ENCODE measurements around the gene ATXN7L3. TPM values are rescaled to one million over a fixed set of nuclear protein-coding genes. Genes with fewer than 3 reads are reported as not detected.

Gene ATXN7L3, protein sequence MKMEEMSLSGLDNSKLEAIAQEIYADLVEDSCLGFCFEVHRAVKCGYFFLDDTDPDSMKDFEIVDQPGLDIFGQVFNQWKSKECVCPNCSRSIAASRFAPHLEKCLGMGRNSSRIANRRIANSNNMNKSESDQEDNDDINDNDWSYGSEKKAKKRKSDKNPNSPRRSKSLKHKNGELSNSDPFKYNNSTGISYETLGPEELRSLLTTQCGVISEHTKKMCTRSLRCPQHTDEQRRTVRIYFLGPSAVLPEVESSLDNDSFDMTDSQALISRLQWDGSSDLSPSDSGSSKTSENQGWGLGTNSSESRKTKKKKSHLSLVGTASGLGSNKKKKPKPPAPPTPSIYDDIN
- 56.7 to 69.2 TPM (median 64.8 TPM) in 5 replicates for total RNA-seq (2022; extraction: Qiagen RNA extraction; ENCODE audit: low read depth)

DNA sequence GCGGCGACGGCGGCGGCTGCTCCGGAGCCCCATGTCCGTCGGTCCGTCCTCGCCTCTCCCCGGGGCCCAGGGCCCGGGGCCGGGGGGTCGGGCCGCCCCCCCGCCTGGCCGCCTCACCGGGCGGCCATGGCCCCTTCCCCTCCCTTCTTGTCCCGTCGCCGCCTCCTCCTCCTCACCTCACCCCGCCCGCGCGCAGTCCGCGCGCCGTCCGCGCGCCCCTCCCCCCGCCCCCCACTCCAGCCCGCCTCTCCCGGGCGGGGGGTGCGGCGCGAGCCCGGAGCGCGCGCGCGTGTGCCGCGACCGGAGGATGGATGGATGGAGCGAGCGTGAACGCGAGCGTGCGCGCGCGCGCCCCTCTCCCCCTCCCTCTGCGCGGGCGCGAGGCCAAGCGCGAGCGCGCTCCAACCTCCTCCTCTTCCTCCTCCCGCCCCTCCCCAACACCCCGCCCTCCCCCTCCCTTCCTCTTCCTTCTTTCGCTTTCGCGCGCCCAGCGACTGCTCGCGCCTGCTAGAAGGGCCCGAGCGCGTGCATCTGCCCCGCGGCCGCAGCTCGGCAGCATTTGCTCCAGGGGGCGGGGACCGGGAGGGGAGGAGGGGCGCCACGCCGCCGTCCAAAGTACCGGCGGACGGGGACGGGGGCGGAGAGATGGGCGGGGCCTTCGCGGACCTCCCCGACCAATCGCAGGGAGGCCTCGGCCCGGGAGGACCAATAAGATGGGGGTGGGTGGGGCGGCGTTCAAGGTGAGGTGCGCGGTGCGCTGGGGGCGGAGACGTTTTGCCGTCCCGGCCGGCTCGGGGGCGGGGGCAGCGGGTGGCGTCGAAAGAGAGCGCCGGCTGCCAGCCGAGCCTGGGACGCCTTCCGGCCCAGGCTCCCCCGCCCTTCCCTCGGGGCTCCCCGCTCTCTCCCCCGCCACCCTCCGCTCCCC lies at the start of gene ATXN7L3:
Gene ATXN7L3, minus strand, starts transcription at position 332 of the 925 bp plus-strand sequence. CDS start 1,814 bp downstream, outside the sequence.

DNA sequence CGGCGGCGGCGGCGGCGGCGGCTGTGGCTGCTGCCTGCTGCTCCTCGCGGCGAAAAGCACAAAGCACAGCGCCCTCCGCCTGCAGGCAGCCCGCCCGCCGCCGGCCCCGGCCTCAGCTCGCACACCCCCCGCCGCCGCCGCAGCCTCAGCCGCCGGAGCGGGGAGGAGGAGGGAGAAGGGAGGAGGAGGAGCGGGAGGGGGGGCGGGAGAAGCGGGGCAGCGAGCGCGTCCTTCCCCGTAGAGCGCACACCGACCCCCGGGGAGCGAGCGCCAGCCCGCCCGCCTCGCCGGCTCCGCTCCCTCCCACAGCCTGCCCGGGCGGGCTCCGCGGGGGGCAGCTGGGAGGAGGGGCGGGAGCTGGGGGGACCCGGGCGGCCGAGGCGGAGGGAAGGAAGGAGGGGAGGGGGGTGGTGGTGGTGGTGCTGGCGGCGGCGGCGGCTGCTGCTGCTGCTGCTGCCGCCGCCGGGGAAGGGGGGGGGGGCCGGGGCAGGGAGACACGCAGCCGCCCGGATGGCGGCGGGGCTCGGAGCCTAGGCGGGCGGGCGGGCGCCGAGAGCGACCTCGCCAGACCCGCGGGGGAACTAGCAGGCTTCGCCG lies 20.0 kb upstream of the ATXN7L3 start, which contains the start of gene UBTF:
Gene UBTF, minus strand, starts transcription at position 60 of the 597 bp plus-strand sequence. CDS start 1,446 bp downstream, outside the sequence.

GRCh38 chr17:44186307-44187130 lies 13.2 kb downstream of the ATXN7L3 start, which contains the start of gene TMUB2:
TSS of gene TMUB2 (plus strand) at chr17:44186972. CDS start at chr17:44187709, 737 bp downstream.

GRCh38 chr17:44170499-44171201 lies 29.0 kb downstream of the ATXN7L3 start, which contains the start of gene ASB16:
TSS of gene ASB16 (plus strand) at chr17:44170704. CDS start at chr17:44170790, 86 bp downstream.

Other genes with a start within 250 kb of the ATXN7L3 start
- 0.17 TPM in 1 of 5 replicates, not detected in the others for gene PYY, start 245.9 kb downstream of the ATXN7L3 start, total RNA-seq (2022; extraction: Qiagen RNA extraction; ENCODE audit: low read depth)
- 0.77 to 1.4 TPM (median 1.0 TPM) in 5 replicates for gene NAGS, start 195.3 kb downstream of the ATXN7L3 start, total RNA-seq (2022; extraction: Qiagen RNA extraction; ENCODE audit: low read depth)
- 27.4 to 33.5 TPM (median 29.9 TPM) in 5 replicates for gene TMEM101, start 184.9 kb downstream of the ATXN7L3 start, total RNA-seq (2022; extraction: Qiagen RNA extraction; ENCODE audit: low read depth)
- gene LSM12, start 133.2 kb downstream of the ATXN7L3 start, total RNA-seq (2022; extraction: Qiagen RNA extraction; ENCODE audit: low read depth) = 55.9 to 60.9 TPM (median 57.6 TPM) in 5 replicates
- 122 to 174 TPM (median 149 TPM) in 5 replicates for gene G6PC3, start 129.1 kb downstream of the ATXN7L3 start, total RNA-seq (2022; extraction: Qiagen RNA extraction; ENCODE audit: low read depth)
- 14.6 to 18.7 TPM (median 15.7 TPM) in 5 replicates for gene HDAC5, start 76.2 kb downstream of the ATXN7L3 start, total RNA-seq (2022; extraction: Qiagen RNA extraction; ENCODE audit: low read depth)
- 8.2 to 9.9 TPM (median 8.8 TPM) in 5 replicates for gene HROB, start 58.0 kb downstream of the ATXN7L3 start, total RNA-seq (2022; extraction: Qiagen RNA extraction; ENCODE audit: low read depth)
- gene ASB16, start 29.2 kb downstream of the ATXN7L3 start, total RNA-seq (2022; extraction: Qiagen RNA extraction; ENCODE audit: low read depth) = 0.08 to 0.17 TPM (median 0.10 TPM) in 5 replicates
- 37.3 to 45.0 TPM (median 43.9 TPM) in 5 replicates for gene TMUB2, start 12.9 kb downstream of the ATXN7L3 start, total RNA-seq (2022; extraction: Qiagen RNA extraction; ENCODE audit: low read depth)
- gene UBTF, start 19.8 kb upstream of the ATXN7L3 start, total RNA-seq (2022; extraction: Qiagen RNA extraction; ENCODE audit: low read depth) = 91.4 to 114 TPM (median 106 TPM) in 5 replicates
- not detected in 5 replicates for gene SLC4A1, start 68.3 kb upstream of the ATXN7L3 start, total RNA-seq (2022; extraction: Qiagen RNA extraction; ENCODE audit: low read depth)
- gene RUNDC3A, start 108.7 kb upstream of the ATXN7L3 start, total RNA-seq (2022; extraction: Qiagen RNA extraction; ENCODE audit: low read depth) = 0.18 to 0.71 TPM (median 0.69 TPM) in 5 replicates
- 163 to 221 TPM (median 189 TPM) in 5 replicates for gene SLC25A39, start 124.9 kb upstream of the ATXN7L3 start, total RNA-seq (2022; extraction: Qiagen RNA extraction; ENCODE audit: low read depth)
- 214 to 235 TPM (median 233 TPM) in 5 replicates for gene GRN, start 145.4 kb upstream of the ATXN7L3 start, total RNA-seq (2022; extraction: Qiagen RNA extraction; ENCODE audit: low read depth)
- 2.6 to 4.8 TPM (median 3.8 TPM) in 5 replicates for gene FAM171A2, start 164.0 kb upstream of the ATXN7L3 start, total RNA-seq (2022; extraction: Qiagen RNA extraction; ENCODE audit: low read depth)
- 1.3 to 1.8 TPM (median 1.5 TPM) in 5 replicates for gene ITGA2B, start 189.8 kb upstream of the ATXN7L3 start, total RNA-seq (2022; extraction: Qiagen RNA extraction; ENCODE audit: low read depth)

All from A549 treated with DMSO at 1 μM for 4 hours (cell line).